Large intestine (tissue), 3 donors: ENCODE results near the gene PRDM16. TPM values are rescaled to one million over a fixed set of nuclear protein-coding genes. Genes with fewer than 3 reads are reported as not detected.

Experiments used
- DNase-seq, 2 donors: peaks; one replicate each; pipeline versions ENCODE4 v3.0.0 to v3.0.0-alpha.2; 2013
- H3K27ac ChIP-seq: one replicate; pipeline ENCODE4 v1.5.1; 2013; ENCODE audit warnings: low read length
- H3K27me3 ChIP-seq: 2 replicates; pipeline ENCODE4 v1.6.1; 2013; ENCODE audit warnings: low read length; ENCODE audit not compliant: control insufficient read depth, insufficient read depth
- H3K36me3 ChIP-seq: 2 replicates; pipeline ENCODE4 v1.6.1; 2013; ENCODE audit warnings: low read length; ENCODE audit not compliant: control insufficient read depth, insufficient read depth
- H3K4me1 ChIP-seq: one replicate; pipeline ENCODE4 v1.6.1; 2013; ENCODE audit warnings: low read length; ENCODE audit not compliant: control insufficient read depth, insufficient read depth
- H3K4me3 ChIP-seq: one replicate; pipeline ENCODE4 v1.5.1; 2013; ENCODE audit warnings: low read length
- H3K9me3 ChIP-seq: one replicate; pipeline ENCODE4 v1.6.1; 2013; ENCODE audit warnings: mild to moderate bottlenecking, low read depth, low read length, moderate library complexity; ENCODE audit not compliant: control insufficient read depth
- WGBS: methylation state at CpG from one replicate; pipeline ENCODE4 v1.1.5; 2013; ENCODE audit warnings: low lambda C conversion rate; ENCODE audit not compliant: insufficient coverage; 5-methylcytosine and 5-hydroxymethylcytosine counted together
- polyA plus RNA-seq: library from polyadenylated mRNA; unstranded; fragments of 120-200 nt; gene quantifications from one replicate; pipeline ENCODE4 v1.2.1, GENCODE V29; 2013

The PRDM16 gene
- polyA plus RNA-seq, 1 donor: 20.6 TPM

GRCh38 chr1:3063379-3064295, 5.4 kb upstream of the PRDM16 start:
- no peaks in the 10 kb centered on the region for H3K36me3 ChIP-seq
- H3K27ac ChIP-seq: no peak overlapping the region
- peaks cover 93% of the 10 kb centered on the region for H3K27me3 ChIP-seq
- H3K4me3 ChIP-seq: no peak overlapping the region
- no CpG with 5 or more reads among the region's 91 CpGs for WGBS
- peaks cover 23% of the 10 kb centered on the region for H3K9me3 ChIP-seq
- H3K4me1 ChIP-seq: peaks cover 10% of the 10 kb centered on the region
- peak in 1 of 2 donors; percentile 40 for DNase-seq

DNA sequence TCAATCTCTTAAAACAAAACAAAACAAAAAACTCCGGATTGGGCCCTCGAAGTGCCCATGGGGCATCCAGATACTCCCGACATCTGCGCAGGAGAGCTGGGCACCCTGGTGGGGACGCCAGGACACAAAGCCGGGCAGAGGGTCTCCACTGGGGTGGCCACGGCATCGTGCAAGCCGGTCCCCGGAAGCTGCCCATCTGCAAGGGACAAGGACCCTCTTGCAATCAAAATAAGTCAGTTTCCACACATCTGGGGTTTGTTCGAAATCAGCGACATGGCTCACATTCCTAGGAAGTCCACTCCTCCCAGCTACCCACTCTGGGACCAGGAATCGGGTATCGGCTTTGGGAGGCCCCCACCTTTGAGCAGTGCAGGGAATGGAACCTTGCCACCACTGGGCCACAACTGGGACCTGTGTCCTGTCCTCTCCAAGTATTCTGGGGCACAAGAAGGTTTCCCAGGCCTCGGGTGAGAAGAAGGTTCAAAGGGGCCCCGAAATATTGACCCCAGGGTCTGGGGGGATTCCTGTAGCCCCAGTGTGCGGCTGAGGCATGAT, 4.6 kb upstream of the PRDM16 start:
- H3K4me3 ChIP-seq: no peak overlapping the region

DNA sequence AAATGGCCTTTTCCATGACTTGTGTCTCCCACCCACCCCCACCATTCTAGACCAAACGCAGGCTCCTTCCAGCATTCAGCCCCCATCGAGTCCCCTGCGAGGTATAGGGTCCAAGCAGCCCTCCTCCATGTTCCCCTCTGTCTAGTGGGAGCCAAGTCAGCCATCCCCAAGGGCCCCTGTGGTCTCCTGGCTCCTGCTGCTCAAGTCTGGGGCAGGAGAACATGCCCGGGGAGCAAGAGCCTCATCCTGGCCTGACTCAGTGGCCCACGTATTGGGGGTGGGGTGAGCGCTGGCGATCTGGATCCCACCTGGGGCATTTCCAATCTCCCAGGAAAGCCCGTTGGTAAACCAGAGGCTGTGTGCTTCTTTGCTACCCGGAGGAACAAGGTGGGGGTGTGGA, 4.1 kb upstream of the PRDM16 start:
- Histone ChIP-seq H3K4me1 (peaks cover 10% of the 10 kb centered on the region), H3K27me3 (peaks cover 89% of the 10 kb centered on the region), H3K36me3 (no peaks in the 10 kb centered on the region), H3K27ac (no peak overlapping the region), H3K9me3 (peaks cover 23% of the 10 kb centered on the region), H3K4me3 (no peak overlapping the region)
- DNase-seq: no peak
- whole genome bisulfite sequencing: no CpG with 5 or more reads among the region's 9 CpGs

More for the DNA sequence above, 4.6 kb upstream of the PRDM16 start:
- Histone ChIP-seq H3K27ac (no peak overlapping the region), H3K27me3 (peaks cover 90% of the 10 kb centered on the region), H3K9me3 (peaks cover 23% of the 10 kb centered on the region), H3K36me3 (no peaks in the 10 kb centered on the region), H3K4me1 (peaks cover 10% of the 10 kb centered on the region)
- no CpG with 5 or more reads among the region's 17 CpGs for WGBS
- no peak for DNase-seq

- no CpG with 5 or more reads among the region's 8 CpGs for WGBS
- H3K27me3 ChIP-seq: peaks cover 84% of the 10 kb centered on the region
- H3K36me3 ChIP-seq: no peaks in the 10 kb centered on the region
- H3K4me1 ChIP-seq: peaks cover 10% of the 10 kb centered on the region
- no peak overlapping the region for H3K4me3 ChIP-seq
- peaks cover 23% of the 10 kb centered on the region for H3K9me3 ChIP-seq
- no peak overlapping the region for H3K27ac ChIP-seq
- no peak for DNase-seq
These were observed 3.6 kb upstream of the PRDM16 start for GRCh38 chr1:3065396-3065795.

DNA sequence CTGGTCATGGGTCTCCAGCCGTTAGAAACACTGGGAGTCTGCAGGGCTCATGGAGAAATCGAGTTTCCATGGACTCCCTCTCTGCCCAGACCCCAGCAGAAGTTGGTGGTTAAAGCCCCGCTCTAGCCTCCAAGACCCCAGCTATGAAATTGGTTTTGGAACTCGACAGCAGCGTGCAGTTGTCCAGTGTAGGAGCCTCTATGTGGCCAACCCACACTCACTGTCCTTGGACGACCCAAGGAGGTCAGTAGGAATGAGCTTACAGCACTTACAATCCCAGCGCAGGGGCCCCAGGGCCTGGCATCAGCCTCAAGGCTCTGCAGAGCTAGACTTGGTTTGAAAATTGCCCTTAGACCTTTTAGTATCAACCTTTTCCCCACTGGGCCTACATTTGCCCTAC, 3.2 kb upstream of the PRDM16 start:
- peaks cover 23% of the 10 kb centered on the region for H3K9me3 ChIP-seq
- no peaks in the 10 kb centered on the region for H3K36me3 ChIP-seq
- peaks cover 83% of the 10 kb centered on the region for H3K27me3 ChIP-seq
- H3K27ac ChIP-seq: no peak overlapping the region
- DNase-seq: no peak
- WGBS: no CpG with 5 or more reads among the region's 7 CpGs
- no peak overlapping the region for H3K4me3 ChIP-seq
- peaks cover 10% of the 10 kb centered on the region for H3K4me1 ChIP-seq

DNA sequence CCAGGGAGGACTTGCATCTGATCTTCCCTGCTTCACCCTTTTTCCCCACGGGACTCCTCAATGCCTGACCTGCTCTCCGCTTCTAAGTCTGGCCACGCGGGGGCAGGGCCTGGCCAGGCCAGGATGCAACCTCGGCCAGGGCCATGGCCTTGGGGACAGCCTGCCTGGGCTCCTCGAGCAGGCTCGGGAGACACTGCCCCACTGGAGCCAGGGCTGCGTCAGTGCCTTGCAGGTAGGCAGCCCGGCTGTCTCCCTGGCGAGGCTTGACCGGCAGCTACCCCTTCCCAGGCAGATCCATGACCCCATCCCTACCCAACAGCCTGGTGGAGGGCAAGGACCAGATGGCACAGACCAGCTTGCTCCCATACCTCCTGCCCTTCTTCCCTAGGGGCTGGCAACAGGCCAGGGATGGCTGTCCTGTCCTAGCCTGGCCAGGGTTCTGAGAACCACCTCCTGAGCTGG, 2.7 kb upstream of the PRDM16 start:
- H3K27me3 ChIP-seq: peaks cover 84% of the 10 kb centered on the region
- no peak overlapping the region for H3K27ac ChIP-seq

DNA sequence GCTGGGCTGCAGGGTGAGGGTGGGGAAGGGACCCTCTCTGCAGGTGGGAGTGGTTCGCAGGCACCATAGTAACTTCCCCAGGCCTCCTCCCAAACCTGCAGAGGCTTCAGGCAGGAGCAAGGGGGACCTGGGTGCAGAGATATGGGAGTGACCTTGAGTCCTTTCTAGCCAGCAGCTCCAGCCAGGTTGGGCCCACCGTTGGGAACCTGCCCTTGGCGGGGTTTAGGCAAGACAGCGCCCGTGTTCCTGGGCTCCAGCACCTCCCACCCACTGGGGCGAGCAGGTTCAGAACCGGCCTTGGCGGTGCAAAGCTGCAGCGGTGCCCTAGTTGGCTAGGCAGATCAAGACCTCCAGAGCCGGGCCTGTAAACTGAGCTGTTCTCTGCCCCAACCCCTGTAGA, 2.2 kb upstream of the PRDM16 start:
- no peak overlapping the region for H3K4me3 ChIP-seq
- H3K36me3 ChIP-seq: no peaks in the 10 kb centered on the region
- DNase-seq: no peak
- WGBS: no CpG with 5 or more reads among the region's 10 CpGs
- peaks cover 84% of the 10 kb centered on the region for H3K27me3 ChIP-seq
- H3K27ac ChIP-seq: no peak overlapping the region
- H3K4me1 ChIP-seq: peaks cover 10% of the 10 kb centered on the region
- H3K9me3 ChIP-seq: peaks cover 27% of the 10 kb centered on the region

More for the DNA sequence above, 2.7 kb upstream of the PRDM16 start:
- no peak overlapping the region for H3K4me3 ChIP-seq
- no CpG with 5 or more reads among the region's 11 CpGs for WGBS
- H3K4me1 ChIP-seq: peaks cover 10% of the 10 kb centered on the region
- DNase-seq: peak in 1 of 2 donors; percentile 44
- H3K36me3 ChIP-seq: no peaks in the 10 kb centered on the region
- peaks cover 27% of the 10 kb centered on the region for H3K9me3 ChIP-seq

GRCh38 chr1:3067301-3067670, 1.7 kb upstream of the PRDM16 start:
- H3K27ac ChIP-seq: no peak overlapping the region
- peaks cover 27% of the 10 kb centered on the region for H3K9me3 ChIP-seq
- H3K4me1 ChIP-seq: peaks cover 10% of the 10 kb centered on the region
- no peaks in the 10 kb centered on the region for H3K36me3 ChIP-seq
- WGBS: no CpG with 5 or more reads among the region's 29 CpGs
- H3K4me3 ChIP-seq: no peak overlapping the region
- peaks cover 84% of the 10 kb centered on the region for H3K27me3 ChIP-seq
- DNase-seq: no peak

DNA sequence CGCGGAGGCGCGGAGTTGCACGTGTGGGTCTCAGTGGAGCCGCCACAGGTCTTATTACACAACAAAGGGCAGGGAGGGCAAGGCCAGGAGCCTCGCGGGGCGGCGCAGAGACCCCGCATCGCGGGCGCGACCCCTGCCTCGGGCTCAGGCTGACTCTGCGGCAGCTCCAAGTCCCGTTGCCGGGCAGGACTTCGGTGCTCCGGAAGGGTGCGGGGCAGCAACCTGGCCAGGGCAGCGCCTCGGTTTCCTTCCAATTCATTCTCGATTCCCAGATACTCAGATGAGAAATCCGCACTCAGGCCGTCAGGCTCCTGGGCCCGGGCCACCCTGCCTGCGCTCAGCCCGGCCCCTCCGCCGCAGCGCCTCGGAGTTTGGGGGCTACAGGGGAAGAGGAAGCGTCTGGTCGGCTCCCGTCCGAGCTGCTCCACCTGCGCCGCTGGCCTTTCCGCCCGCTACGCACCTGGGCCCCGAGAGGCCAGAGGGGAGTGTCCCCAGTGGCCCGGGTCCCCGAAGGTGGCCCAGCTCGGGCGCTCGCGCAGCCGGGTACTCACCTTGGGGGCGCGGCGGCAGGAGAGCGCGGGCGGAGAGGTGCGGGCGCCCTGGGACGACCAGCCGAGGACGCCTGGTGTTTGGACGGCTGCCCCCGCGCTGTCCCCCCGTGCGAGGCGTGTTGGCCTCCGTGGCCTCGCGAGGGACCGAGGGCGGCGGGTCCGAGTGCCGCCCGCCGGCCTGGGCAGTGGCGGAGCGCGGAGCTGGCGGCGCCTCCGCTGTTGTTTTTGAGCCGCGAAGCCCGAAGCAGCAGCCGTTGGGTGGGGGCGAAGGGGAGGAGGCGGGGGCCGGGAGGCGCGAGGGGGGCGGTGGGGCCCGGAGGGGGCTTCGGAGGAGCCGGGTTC, 1.1 kb upstream of the PRDM16 start:
- Histone ChIP-seq H3K9me3 (peaks cover 28% of the 10 kb centered on the region), H3K4me1 (peaks cover 10% of the 10 kb centered on the region), H3K4me3 (peak overlapping the region; percentile 44), H3K27me3 (peaks cover 84% of the 10 kb centered on the region), H3K27ac (no peak overlapping the region), H3K36me3 (no peaks in the 10 kb centered on the region)
- WGBS: no CpG with 5 or more reads among the region's 97 CpGs
- DNase-seq: peak in 1 of 2 donors; percentile 37
